GM21786 (cell line): ENCODE results near the gene CALCB.
"Not testable (repeated sequence)": the region's sequence is repeated elsewhere in the genome, so short reads cannot be mapped to it uniquely, and the experiment has no call there.

Experiments used
- ATAC-seq: cut with Tn5 transposase; IDR thresholded peaks from one replicate; pipeline ENCODE4 v1.9.1; 2021; ENCODE audit not compliant: unreplicated experiment

Gene CALCB

GRCh38 chr11:15073361-15074205, at the start of gene CALCB:
TSS of gene CALCB (plus strand) at chr11:15073593. CDS start at chr11:15074719, 1,126 bp downstream.
- ATAC-seq: no peak

- no peak for ATAC-seq
Observed at GRCh38 chr11:15027011-15027410, 46.4 kb upstream of the CALCB start.

GRCh38 chr11:15027956-15028355, 45.4 kb upstream of the CALCB start:
- ATAC-seq: no peak

- ATAC-seq: no peak
Observed at GRCh38 chr11:15028379-15028778, 45.0 kb upstream of the CALCB start.

GRCh38 chr11:15031945-15032344, 41.4 kb upstream of the CALCB start:
- not testable (repeated sequence) for ATAC-seq

- no peak for ATAC-seq
Observed at GRCh38 chr11:15034687-15035267, 38.6 kb upstream of the CALCB start.

GRCh38 chr11:15035283-15035682, 38.1 kb upstream of the CALCB start:
- ATAC-seq: no peak

GRCh38 chr11:15038963-15039362, 34.4 kb upstream of the CALCB start:
- ATAC-seq: no peak

GRCh38 chr11:15045209-15045608, 28.2 kb upstream of the CALCB start:
- no peak for ATAC-seq

GRCh38 chr11:15045891-15046290, 27.5 kb upstream of the CALCB start:
- ATAC-seq: no peak

- not testable (repeated sequence) for ATAC-seq
Observed at GRCh38 chr11:15046673-15047072, 26.7 kb upstream of the CALCB start.

GRCh38 chr11:15048616-15049015, 24.8 kb upstream of the CALCB start:
- ATAC-seq: no peak

GRCh38 chr11:15053191-15053685, 20.2 kb upstream of the CALCB start:
- ATAC-seq: no peak

- ATAC-seq: no peak
Observed at GRCh38 chr11:15055620-15056356, 17.6 kb upstream of the CALCB start.

- ATAC-seq: no peak
Observed at GRCh38 chr11:15057329-15057728, 16.1 kb upstream of the CALCB start.

- ATAC-seq: no peak
Observed at GRCh38 chr11:15059132-15059915, 14.1 kb upstream of the CALCB start.

- no peak for ATAC-seq
Observed at GRCh38 chr11:15062599-15062998, 10.8 kb upstream of the CALCB start.

GRCh38 chr11:15069751-15070150, 3.6 kb upstream of the CALCB start:
- ATAC-seq: not testable (repeated sequence)

- no peak for ATAC-seq
Observed at GRCh38 chr11:15071556-15072255, 1.7 kb upstream of the CALCB start.

- ATAC-seq: no peak
Observed at GRCh38 chr11:15072551-15073143, 746 bp upstream of the CALCB start.
